Body of pancreas (tissue), 4 donors: Measurements from ENCODE around the gene RTBDN. TPM values are rescaled to one million over a fixed set of nuclear protein-coding genes. Genes with fewer than 3 reads are reported as not detected.

ENCODE experiments used
- ATAC-seq: fragments of 150-250 bp; one replicate; pipeline ENCODE4 v1.9.1; 2016
- DNase-seq, 4 donors: peaks; one replicate each; pipeline ENCODE4 v3.0.0-alpha.2; 2019
- H3K27ac ChIP-seq, 4 donors: fragments of 200-600 bp; sonication (generic); 1 replicate in 3 of 4; 2 replicates in 1 of 4; pipeline versions ENCODE4 v1.5.1 to v1.6.1; 2016 to 2019; ENCODE audit warnings: mild to moderate bottlenecking in 1 of 4, mixed read lengths in 1 of 4, moderate library complexity in 1 of 4
- H3K27me3 ChIP-seq, 2 donors: fragments of 200-600 bp; sonication (generic); one replicate each; pipeline ENCODE4 v1.6.0; 2016; ENCODE audit warnings: mild to moderate bottlenecking in 1 of 2
- H3K36me3 ChIP-seq, 2 donors: fragments of 200-600 bp; sonication (generic); replicated peaks in 1 of 2; 2 replicates each; pipeline ENCODE4 v1.5.1; 2016; ENCODE audit warnings: low read depth in 2 of 2; ENCODE audit not compliant: insufficient read depth in 1 of 2
- H3K4me1 ChIP-seq: fragments of 200-600 bp; sonication (generic); one replicate; pipeline ENCODE4 v1.6.0; 2016
- H3K4me3 ChIP-seq, 2 donors: fragments of 200-600 bp; sonication (generic); 1 replicate in 1 of 2; 2 replicates in 1 of 2; pipeline ENCODE4 v1.5.1; 2016 to 2019
- H3K9me3 ChIP-seq, 3 donors: fragments of 200-600 bp; sonication (generic); 1 replicate in 2 of 3; 2 replicates in 1 of 3; pipeline ENCODE4 v1.5.1; 2016
- POLR2A ChIP-seq, 3 donors: fragments of 450-650 bp; IDR thresholded peaks; one replicate each; pipeline ENCODE4 v1.6.1; 2016; ENCODE audit warnings: antibody characterized with exemption in 3 of 3, mild to moderate bottlenecking in 2 of 3
- WGBS, 2 donors: methylation state at CpG; one replicate each; pipeline ENCODE4 v1.1.5; 2017; 5-methylcytosine and 5-hydroxymethylcytosine counted together
- intact Hi-C: fragments of 100-400 bp; cut with DNase I; formaldehyde crosslinking; loops from one replicate; pipeline ENCODE4 v1.15.1; 2023
- total RNA-seq, 2 donors: library from RNA; depleted of rRNA; stranded (reverse); fragments of >200 nt; gene quantifications; one replicate each; pipeline ENCODE4 v1.1.0, GENCODE V29; 2016
- TF ChIP-seq, protein P1 (sequence below), 7 experiments: fragments of 450-650 bp in 4 of 7; fragments of 200-600 bp in 3 of 7; sonication (generic) in 3 of 7; IDR thresholded peaks; one replicate each; pipeline ENCODE4 v1.5.1; 2016 to 2019; ENCODE audit warnings: antibody characterized with exemption in 7 of 7

Gene RTBDN
- total RNA-seq, 2 donors from 2014 or later: 0.52 TPM; not detected in 1

DNA sequence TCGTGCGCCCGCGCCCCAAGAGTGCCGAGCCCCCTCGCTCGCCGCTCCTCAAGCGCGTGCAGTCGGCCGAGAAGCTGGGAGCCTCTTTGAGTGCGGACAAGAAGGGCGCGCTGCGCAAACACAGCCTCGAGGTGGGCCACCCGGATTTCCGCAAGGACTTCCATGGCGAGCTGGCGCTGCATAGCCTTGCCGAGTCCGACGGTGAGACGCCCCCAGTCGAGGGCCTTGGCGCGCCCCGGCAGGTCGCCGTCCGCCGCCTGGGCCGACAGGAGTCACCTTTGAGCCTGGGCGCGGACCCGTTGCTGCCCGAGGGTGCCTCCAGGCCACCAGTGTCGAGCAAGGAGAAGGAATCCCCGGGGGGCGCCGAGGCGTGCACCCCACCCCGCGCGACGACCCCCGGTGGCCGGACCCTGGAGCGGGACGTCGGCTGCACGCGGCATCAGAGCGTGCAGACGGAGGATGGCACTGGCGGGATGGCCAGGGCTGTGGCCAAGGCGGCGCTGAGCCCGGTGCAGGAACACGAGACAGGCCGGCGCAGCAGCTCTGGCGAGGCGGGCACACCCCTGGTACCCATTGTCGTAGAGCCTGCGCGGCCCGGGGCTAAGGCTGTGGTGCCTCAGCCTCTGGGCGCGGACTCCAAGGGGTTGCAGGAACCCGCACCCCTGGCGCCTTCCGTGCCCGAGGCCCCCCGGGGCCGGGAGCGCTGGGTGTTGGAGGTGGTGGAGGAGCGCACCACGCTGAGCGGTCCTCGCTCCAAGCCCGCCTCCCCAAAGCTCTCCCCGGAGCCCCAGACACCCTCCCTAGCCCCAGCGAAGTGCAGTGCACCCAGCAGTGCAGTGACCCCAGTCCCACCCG is 39.7 kb upstream of the RTBDN start:
- H3K9me3 ChIP-seq: no peaks in the 10 kb centered on the region
- no peaks in the 10 kb centered on the region for H3K27me3 ChIP-seq
- DNase-seq (no peak), ATAC-seq (no peak)
- H3K36me3 ChIP-seq: peaks cover 0 to 6% of the 10 kb centered on the region in 2 donors
- WGBS, 2 donors: 78 to 87% methylated on average over 20 to 50 of the region's 86 CpGs
- no peak overlapping the region for H3K4me3 ChIP-seq
- H3K4me1 ChIP-seq: peaks cover 7% of the 10 kb centered on the region
- intact Hi-C loops: no loop called here
- no peak overlapping the region for H3K27ac ChIP-seq
- TF ChIP-seq, protein P1, sequence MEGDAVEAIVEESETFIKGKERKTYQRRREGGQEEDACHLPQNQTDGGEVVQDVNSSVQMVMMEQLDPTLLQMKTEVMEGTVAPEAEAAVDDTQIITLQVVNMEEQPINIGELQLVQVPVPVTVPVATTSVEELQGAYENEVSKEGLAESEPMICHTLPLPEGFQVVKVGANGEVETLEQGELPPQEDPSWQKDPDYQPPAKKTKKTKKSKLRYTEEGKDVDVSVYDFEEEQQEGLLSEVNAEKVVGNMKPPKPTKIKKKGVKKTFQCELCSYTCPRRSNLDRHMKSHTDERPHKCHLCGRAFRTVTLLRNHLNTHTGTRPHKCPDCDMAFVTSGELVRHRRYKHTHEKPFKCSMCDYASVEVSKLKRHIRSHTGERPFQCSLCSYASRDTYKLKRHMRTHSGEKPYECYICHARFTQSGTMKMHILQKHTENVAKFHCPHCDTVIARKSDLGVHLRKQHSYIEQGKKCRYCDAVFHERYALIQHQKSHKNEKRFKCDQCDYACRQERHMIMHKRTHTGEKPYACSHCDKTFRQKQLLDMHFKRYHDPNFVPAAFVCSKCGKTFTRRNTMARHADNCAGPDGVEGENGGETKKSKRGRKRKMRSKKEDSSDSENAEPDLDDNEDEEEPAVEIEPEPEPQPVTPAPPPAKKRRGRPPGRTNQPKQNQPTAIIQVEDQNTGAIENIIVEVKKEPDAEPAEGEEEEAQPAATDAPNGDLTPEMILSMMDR (IDR thresholded peaks at IDR 0.05): no peak
- no peak for TF ChIP-seq POLR2A (IDR thresholded peaks at IDR 0.05)

DNA sequence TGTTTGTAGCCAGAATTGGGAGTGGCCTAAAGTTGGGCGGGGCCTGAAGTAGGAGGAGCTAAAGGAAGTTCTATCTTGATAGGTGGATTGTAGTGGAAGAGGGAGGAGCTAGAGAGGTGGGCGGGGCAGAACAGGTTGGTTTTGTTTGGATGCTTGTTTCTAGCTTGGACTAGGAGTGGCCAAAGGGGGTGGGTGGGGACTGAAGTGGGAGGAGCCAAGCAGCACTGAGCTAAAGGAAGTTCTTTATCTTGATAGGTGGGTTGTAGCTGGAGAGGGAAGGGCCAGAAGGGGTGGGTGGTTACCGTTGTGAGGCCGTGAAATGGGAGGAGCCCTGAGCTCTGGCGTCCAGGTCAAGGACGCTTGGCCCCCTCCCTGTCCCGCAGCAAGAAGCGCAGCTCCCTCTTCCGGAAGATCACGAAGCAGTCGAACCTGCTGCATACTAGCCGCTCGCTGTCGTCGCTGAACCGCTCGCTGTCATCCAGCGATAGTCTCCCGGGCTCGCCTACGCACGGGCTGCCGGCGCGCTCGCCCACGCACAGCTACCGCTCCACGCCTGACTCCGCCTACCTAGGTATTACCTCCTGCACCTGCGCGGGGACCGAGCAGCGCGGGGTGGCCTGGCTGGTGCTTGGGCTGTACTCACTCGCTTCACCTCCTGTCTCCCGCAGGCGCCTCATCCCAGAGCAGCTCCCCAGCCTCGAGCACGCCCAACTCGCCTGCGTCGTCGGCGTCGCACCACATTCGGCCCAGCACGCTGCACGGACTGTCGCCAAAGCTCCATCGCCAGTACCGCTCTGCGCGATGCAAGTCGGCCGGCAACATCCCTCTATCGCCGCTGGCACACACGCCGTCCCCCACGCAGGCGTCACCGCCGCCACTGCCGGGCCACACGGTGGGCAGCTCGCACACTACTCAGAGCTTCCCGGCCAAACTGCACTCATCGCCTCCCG is 38.8 kb upstream of the RTBDN start:
- intact Hi-C loops: no loop called here
- DNase-seq: peak; percentile 75 to 93 (median 84)
- Histone ChIP-seq H3K27ac (no peak overlapping the region), H3K4me3 (no peak overlapping the region), H3K36me3 (peaks cover 0 to 6% of the 10 kb centered on the region in 2 donors), H3K9me3 (no peaks in the 10 kb centered on the region), H3K4me1 (peaks cover 7% of the 10 kb centered on the region), H3K27me3 (no peaks in the 10 kb centered on the region)
- peak; percentile 82 for ATAC-seq
- TF ChIP-seq POLR2A (IDR thresholded peaks at IDR 0.05): no peak
- TF ChIP-seq, protein P1 (IDR thresholded peaks at IDR 0.05): peak in 1 of 7 experiments; percentile 7
- WGBS, 2 donors: 70 to 72% methylated on average over 38 to 70 of the region's 70 CpGs

- Histone ChIP-seq H3K27me3 (no peaks in the 10 kb centered on the region), H3K4me3 (no peak overlapping the region), H3K36me3 (peaks cover 0 to 6% of the 10 kb centered on the region in 2 donors), H3K9me3 (no peaks in the 10 kb centered on the region), H3K27ac (no peak overlapping the region), H3K4me1 (peaks cover 14% of the 10 kb centered on the region)
- intact Hi-C loops: no loop called here
- TF ChIP-seq POLR2A (IDR thresholded peaks at IDR 0.05): no peak
- TF ChIP-seq, protein P1 (IDR thresholded peaks at IDR 0.05): no peak
- 84 to 86% methylated on average over 5 of the region's 5 CpGs for WGBS, 2 donors
- ATAC-seq (no peak), DNase-seq (no peak)
Observed at GRCh38 chr19:12872255-12872654, 37.9 kb upstream of the RTBDN start.

GRCh38 chr19:12871681-12872080 is 37.3 kb upstream of the RTBDN start:
- 86 to 88% methylated on average over 3 of the region's 3 CpGs for WGBS, 2 donors
- intact Hi-C loops: no loop called here
- no peak for ATAC-seq

More at GRCh38 chr19:12871681-12872080, 37.3 kb upstream of the RTBDN start:
- Histone ChIP-seq H3K27me3 (no peaks in the 10 kb centered on the region), H3K27ac (no peak overlapping the region), H3K4me3 (no peak overlapping the region), H3K4me1 (peaks cover 17% of the 10 kb centered on the region), H3K36me3 (peaks cover 0 to 6% of the 10 kb centered on the region in 2 donors), H3K9me3 (no peaks in the 10 kb centered on the region)
- DNase-seq: no peak
- TF ChIP-seq, protein P1 (IDR thresholded peaks at IDR 0.05): no peak
